Upper lobe of left lung (tissue), 4 donors: ENCODE data around the gene C16orf86.

ENCODE experiments used
- CTCF ChIP-seq, 6 experiments: fragments of 450-650 bp in 4 of 6; fragments of 200-600 bp in 2 of 6; sonication (generic) in 2 of 6; IDR thresholded peaks; one replicate each; pipeline ENCODE4 v1.5.1; 2016 to 2019; ENCODE audit warnings: antibody characterized with exemption in 6 of 6
- POLR2A ChIP-seq, 4 donors: fragments of 450-650 bp; IDR thresholded peaks; one replicate each; pipeline ENCODE4 v1.5.1; 2016 to 2017; ENCODE audit warnings: antibody characterized with exemption in 4 of 4, mild to moderate bottlenecking in 2 of 4
- POLR2AphosphoS5 ChIP-seq, 2 donors: sonication (generic); formaldehyde crosslinking; IDR thresholded peaks; one replicate each; pipeline ENCODE4 v1.5.1; 2017; ENCODE audit warnings: antibody characterized with exemption in 2 of 2

GRCh38 chr16:67650023-67650422 lies 16.6 kb upstream of the C16orf86 start:
- TF ChIP-seq CTCF (IDR thresholded peaks at IDR 0.05) (no peak), POLR2AphosphoS5 (IDR thresholded peaks at IDR 0.05) (no peak), POLR2A (IDR thresholded peaks at IDR 0.05) (no peak)
